ENCODE data around the gene KLF18.
"Not testable (repeated sequence)": the region's sequence is repeated elsewhere in the genome, so short reads cannot be mapped to it uniquely, and the experiment has no call there.

The KLF18 gene

GRCh38 chr1:44119525-44119924 lies 21.9 kb downstream of the KLF18 start:
- DNase-seq, result no peak

GRCh38 chr1:44118682-44119081 lies 22.7 kb downstream of the KLF18 start, which contains the start of gene KLF17:
Gene KLF17, plus strand, starts transcription at chr1:44118821. Its CDS starts 87 bp downstream, at chr1:44118908.
- DNase-seq, result no peak

GRCh38 chr1:44117272-44117671 lies 24.2 kb downstream of the KLF18 start:
- not testable (repeated sequence) for DNase-seq

- DNase-seq, result no peak
Observed at GRCh38 chr1:44114098-44114497, 27.3 kb downstream of the KLF18 start.

GRCh38 chr1:44113095-44113609 lies 28.3 kb downstream of the KLF18 start:
- no peak for DNase-seq

- DNase-seq, result no peak
Observed at GRCh38 chr1:44112486-44112885, 28.9 kb downstream of the KLF18 start.

GRCh38 chr1:44111861-44112260 lies 29.6 kb downstream of the KLF18 start:
- DNase-seq, result no peak

- no peak for DNase-seq
Observed at GRCh38 chr1:44110916-44111315, 30.5 kb downstream of the KLF18 start.

GRCh38 chr1:44108971-44109370 lies 32.5 kb downstream of the KLF18 start:
- DNase-seq, result no peak

- DNase-seq, result no peak
Observed at GRCh38 chr1:44108241-44108640, 33.2 kb downstream of the KLF18 start.

- no peak for DNase-seq
Observed at GRCh38 chr1:44105810-44106209, 35.6 kb downstream of the KLF18 start.

- no peak for DNase-seq
Observed at GRCh38 chr1:44103270-44104131, 37.9 kb downstream of the KLF18 start.

- no peak for DNase-seq
Observed at GRCh38 chr1:44101328-44101727, 40.1 kb downstream of the KLF18 start.

- DNase-seq, result no peak
Observed at GRCh38 chr1:44100183-44100868, 41.1 kb downstream of the KLF18 start.

GRCh38 chr1:44094047-44094446 lies 47.4 kb downstream of the KLF18 start:
- no peak for DNase-seq

- DNase-seq, result no peak
Observed at GRCh38 chr1:44090429-44091252, 50.8 kb downstream of the KLF18 start.

- no peak for DNase-seq
Observed at GRCh38 chr1:44089371-44090048, 51.9 kb downstream of the KLF18 start.
